GM19463 (cell line): Measurements from ENCODE around the gene LKAAEAR1.

Experiments
- ATAC-seq: cut with Tn5 transposase; IDR thresholded peaks from one replicate; pipeline ENCODE4 v1.9.1; 2021; ENCODE audit warnings: mild to moderate bottlenecking, moderate library complexity; ENCODE audit not compliant: unreplicated experiment

Gene LKAAEAR1

GRCh38 chr20:64053841-64054661 lies 30.1 kb downstream of the LKAAEAR1 start:
- ATAC-seq = no peak

- no peak for ATAC-seq
These were observed 31.0 kb downstream of the LKAAEAR1 start for GRCh38 chr20:64052987-64053840.

GRCh38 chr20:64052326-64052722 lies 31.9 kb downstream of the LKAAEAR1 start:
- no peak for ATAC-seq

GRCh38 chr20:64051561-64052325 lies 32.5 kb downstream of the LKAAEAR1 start:
- no peak for ATAC-seq

GRCh38 chr20:64051033-64051452 lies 33.2 kb downstream of the LKAAEAR1 start:
- ATAC-seq = no peak

- ATAC-seq = no peak
These were observed 33.8 kb downstream of the LKAAEAR1 start for GRCh38 chr20:64050261-64051032.

- ATAC-seq = no peak
These were observed 34.3 kb downstream of the LKAAEAR1 start for GRCh38 chr20:64049878-64050260.

- no peak for ATAC-seq
These were observed 34.9 kb downstream of the LKAAEAR1 start, which contains the start of gene SOX18 for GRCh38 chr20:64049060-64049877. TSS of gene SOX18 (minus strand) at chr20:64049639. CDS start at chr20:64049516, 123 bp downstream.

GRCh38 chr20:64048402-64049044 lies 35.7 kb downstream of the LKAAEAR1 start:
- no peak for ATAC-seq

GRCh38 chr20:64047968-64048401 lies 36.2 kb downstream of the LKAAEAR1 start:
- no peak for ATAC-seq

- no peak for ATAC-seq
These were observed 37.2 kb downstream of the LKAAEAR1 start for GRCh38 chr20:64047046-64047389.

- ATAC-seq = no peak
These were observed 38.7 kb downstream of the LKAAEAR1 start for GRCh38 chr20:64045346-64046011.

GRCh38 chr20:64044484-64045247 lies 39.5 kb downstream of the LKAAEAR1 start:
- ATAC-seq = no peak

GRCh38 chr20:64043768-64044167 lies 40.4 kb downstream of the LKAAEAR1 start:
- ATAC-seq = no peak

GRCh38 chr20:64042054-64042781 lies 42.0 kb downstream of the LKAAEAR1 start:
- ATAC-seq = no peak

- no peak for ATAC-seq
These were observed 42.5 kb downstream of the LKAAEAR1 start for GRCh38 chr20:64041781-64042053.

GRCh38 chr20:64041040-64041780 lies 43.0 kb downstream of the LKAAEAR1 start:
- no peak for ATAC-seq
